Kidney (tissue), 14 donors: ENCODE data around the gene CHAT. TPM values are rescaled to one million over a fixed set of nuclear protein-coding genes. Genes with fewer than 3 reads are reported as not detected.

ENCODE experiments used
- DNase-seq, 5 donors: peaks; one replicate each; pipeline ENCODE4 v3.0.0-alpha.2; 2013 to 2020
- FAIRE-seq: peaks from 2 replicates; lab custom pipeline; 2012; peaks lifted over from hg19 to GRCh38; lab: Jason Lieb, UNC
- H3K27ac ChIP-seq, 2 donors: one replicate each; pipeline ENCODE4 v1.7.0; 2013; ENCODE audit warnings: low read depth in 2 of 2, low read length in 2 of 2, inconsistent platforms in 1 of 2
- H3K27me3 ChIP-seq: one replicate; pipeline ENCODE4 v1.7.1; 2013; ENCODE audit warnings: low read length, inconsistent platforms; ENCODE audit not compliant: control insufficient read depth, insufficient read depth
- H3K36me3 ChIP-seq, 3 donors: one replicate each; pipeline versions ENCODE4 v1.7.0 to v1.7.1; 2013; ENCODE audit warnings: low read length in 3 of 3, control low read depth in 1 of 3, inconsistent platforms in 1 of 3; ENCODE audit not compliant: insufficient read depth in 3 of 3, control insufficient read depth in 2 of 3
- H3K4me1 ChIP-seq, 3 donors: one replicate each; pipeline versions ENCODE4 v1.7.0 to v1.7.1; 2013; ENCODE audit warnings: low read length in 3 of 3, inconsistent platforms in 1 of 3, low read depth in 1 of 3; ENCODE audit not compliant: control insufficient read depth in 2 of 3, insufficient read depth in 2 of 3
- H3K4me3 ChIP-seq, 3 donors: one replicate each; pipeline versions ENCODE4 v1.7.0 to v1.8.1; 2013; ENCODE audit warnings: low read length in 3 of 3, control low read depth in 1 of 3, inconsistent platforms in 1 of 3
- H3K9ac ChIP-seq, 3 donors: one replicate each; pipeline versions ENCODE4 v1.7.0 to v1.7.1; 2013; ENCODE audit warnings: low read length in 3 of 3, control low read depth in 1 of 3, inconsistent platforms in 1 of 3
- H3K9me3 ChIP-seq, 3 donors: one replicate each; pipeline versions ENCODE4 v1.7.0 to v1.7.1; 2013; ENCODE audit warnings: low read length in 3 of 3, control low read depth in 1 of 3, inconsistent platforms in 1 of 3; ENCODE audit not compliant: control insufficient read depth in 2 of 3, insufficient read depth in 1 of 3
- CTCF ChIP-seq: IDR thresholded peaks from 3 replicates; pipeline ENCODE4 v1.5.1; 2012; ENCODE audit warnings: mild to moderate bottlenecking, moderate library complexity, borderline replicate concordance; ENCODE audit not compliant: insufficient read depth; ENCODE audit errors: extremely low read depth
- intact Hi-C: fragments of 100-400 bp; cut with DNase I; formaldehyde crosslinking; loops from one replicate; pipeline ENCODE4 v1.11.1; 2022
- polyA plus RNA-seq: library from polyadenylated mRNA; stranded (reverse); fragments of 350-450 nt; fragmentation: Illumina TruSeq; extraction: RNeasy Lipid Tissue Mini Kit (QIAGEN cat#74804); gene quantifications from one replicate; pipeline ENCODE4 v1.2.3, GENCODE V29; 2014; ENCODE audit warnings: low read depth, low replicate concordance; ENCODE audit not compliant: insufficient read depth
- total RNA-seq: library from RNA; stranded (reverse); fragmentation: NEBNext Ultra II Directional; extraction: Animal tissue kit (Norgen Biotek cat#: 25700); gene quantifications from one replicate; pipeline ENCODE4 v1.2.1, GENCODE V29; 2021
- donor health status: control.
- donor health status: control.
- donor health status: control.
- donor health status: control.
- donor health status: control.
- donor health status: DM: yes; HTN: yes; CAD: no.
- donor health status: Normal renal cell carcinoma (clear cell type).

Gene CHAT
- total and polyA plus RNA-seq, 2 donors from 2014 or later: not detected

GRCh38 chr10:49620286-49620810 is 6.5 kb downstream of the CHAT start:
- intact Hi-C loops: no loop called here
- H3K27me3 ChIP-seq: peaks cover 8% of the 10 kb centered on the region
- no peak overlapping the region for H3K27ac ChIP-seq
- no peak overlapping the region for H3K9ac ChIP-seq
- no peak for TF ChIP-seq CTCF
- no peaks in the 10 kb centered on the region for H3K9me3 ChIP-seq
- no peak for FAIRE-seq
- DNase-seq: peak in 1 of 5 donors; percentile 10
- no peaks in the 10 kb centered on the region for H3K4me1 ChIP-seq
- no peaks in the 10 kb centered on the region for H3K36me3 ChIP-seq
- H3K4me3 ChIP-seq: no peak overlapping the region

GRCh38 chr10:49620841-49621378 is 7.1 kb downstream of the CHAT start:
- FAIRE-seq: no peak
- peaks cover 3% of the 10 kb centered on the region for H3K27me3 ChIP-seq
- intact Hi-C loops: no loop called here
- no peak for TF ChIP-seq CTCF
- DNase-seq: peak in 1 of 5 donors; percentile 16
- H3K4me3 ChIP-seq: no peak overlapping the region
- no peaks in the 10 kb centered on the region for H3K4me1 ChIP-seq
- no peak overlapping the region for H3K9ac ChIP-seq
- H3K9me3 ChIP-seq: no peaks in the 10 kb centered on the region
- H3K36me3 ChIP-seq: no peaks in the 10 kb centered on the region
- H3K27ac ChIP-seq: no peak overlapping the region

GRCh38 chr10:49621561-49621960 is 7.7 kb downstream of the CHAT start:
- DNase-seq: peak in 1 of 5 donors; percentile 13
- Histone ChIP-seq H3K9ac (no peak overlapping the region), H3K9me3 (no peaks in the 10 kb centered on the region), H3K27ac (no peak overlapping the region), H3K4me3 (no peak overlapping the region), H3K36me3 (no peaks in the 10 kb centered on the region), H3K4me1 (no peaks in the 10 kb centered on the region), H3K27me3 (no peaks in the 10 kb centered on the region)
- no peak for TF ChIP-seq CTCF
- no peak for FAIRE-seq
- intact Hi-C loops: no loop called here
